Activated T-cell treated with anti-CD3 and anti-CD28 coated beads, Interleukin-2, amount 50 U/mL, for 24 hours (primary cell): ENCODE data around the gene BMERB1.
"Not testable (repeated sequence)": the region's sequence is repeated elsewhere in the genome, so short reads cannot be mapped to it uniquely, and the experiment has no call there.

Experiments used
- DNase-seq: peaks from one replicate; pipeline ENCODE4 v3.0.0-alpha.2; 2020
- H3K27ac Mint-ChIP-seq: 2 replicates; pipeline ENCODE4 v1.8.0; 2020; ENCODE audit warnings: mild to moderate bottlenecking, mixed read lengths
- H3K27me3 Mint-ChIP-seq: 2 replicates; pipeline ENCODE4 v1.8.0; 2020; ENCODE audit warnings: mixed read lengths
- H3K36me3 Mint-ChIP-seq: 2 replicates; pipeline ENCODE4 v1.8.0; 2020; ENCODE audit warnings: low read depth, mixed read lengths
- H3K4me1 Mint-ChIP-seq: 2 replicates; pipeline ENCODE4 v1.8.0; 2020; ENCODE audit warnings: low read depth, mixed read lengths
- H3K4me3 Mint-ChIP-seq: 2 replicates; pipeline ENCODE4 v1.8.0; 2020; ENCODE audit warnings: mild to moderate bottlenecking, moderate library complexity, mixed read lengths
- H3K9me3 Mint-ChIP-seq: 2 replicates; pipeline ENCODE4 v1.8.0; 2020; ENCODE audit warnings: mixed read lengths

Gene BMERB1

GRCh38 chr16:15573274-15573895, 139.0 kb downstream of the BMERB1 start:
- Mint-ChIP-seq H3K4me3 (peak overlapping the region; percentile 38), H3K9me3 (peaks cover 32% of the 10 kb centered on the region), H3K36me3 (peaks cover 36% of the 10 kb centered on the region), H3K4me1 (peaks cover 44% of the 10 kb centered on the region), H3K27me3 (no peaks in the 10 kb centered on the region), H3K27ac (peak overlapping the region; percentile 88)
- DNase-seq: no peak

GRCh38 chr16:15573896-15574613, 139.7 kb downstream of the BMERB1 start:
- H3K4me3 Mint-ChIP-seq: peak overlapping the region; percentile 38
- peaks cover 44% of the 10 kb centered on the region for H3K4me1 Mint-ChIP-seq
- H3K27ac Mint-ChIP-seq: peak overlapping the region; percentile 88
- not testable (repeated sequence) for H3K27me3 Mint-ChIP-seq, DNase-seq
- peaks cover 31% of the 10 kb centered on the region for H3K9me3 Mint-ChIP-seq
- peaks cover 36% of the 10 kb centered on the region for H3K36me3 Mint-ChIP-seq

- no peaks in the 10 kb centered on the region for H3K27me3 Mint-ChIP-seq
- H3K36me3 Mint-ChIP-seq: peaks cover 34% of the 10 kb centered on the region
- peaks cover 29% of the 10 kb centered on the region for H3K9me3 Mint-ChIP-seq
- no peak for DNase-seq
- H3K4me3 Mint-ChIP-seq: no peak overlapping the region
- peaks cover 44% of the 10 kb centered on the region for H3K4me1 Mint-ChIP-seq
- H3K27ac Mint-ChIP-seq: no peak overlapping the region
These were observed 140.2 kb downstream of the BMERB1 start for GRCh38 chr16:15574614-15574948.

GRCh38 chr16:15575293-15576049, 141.1 kb downstream of the BMERB1 start:
- Mint-ChIP-seq H3K27me3 (no peaks in the 10 kb centered on the region), H3K36me3 (peaks cover 31% of the 10 kb centered on the region), H3K4me3 (no peak overlapping the region), H3K27ac (no peak overlapping the region), H3K4me1 (peaks cover 42% of the 10 kb centered on the region), H3K9me3 (peaks cover 29% of the 10 kb centered on the region)
- no peak for DNase-seq

GRCh38 chr16:15576960-15577958, 142.9 kb downstream of the BMERB1 start:
- Mint-ChIP-seq H3K36me3 (peaks cover 27% of the 10 kb centered on the region), H3K9me3 (peaks cover 20% of the 10 kb centered on the region), H3K4me3 (no peak overlapping the region), H3K27me3 (no peaks in the 10 kb centered on the region), H3K4me1 (peaks cover 31% of the 10 kb centered on the region), H3K27ac (no peak overlapping the region)
- no peak for DNase-seq

- no peak overlapping the region for H3K27ac Mint-ChIP-seq
- no peak overlapping the region for H3K4me3 Mint-ChIP-seq
- no peaks in the 10 kb centered on the region for H3K27me3 Mint-ChIP-seq
- H3K9me3 Mint-ChIP-seq: peaks cover 8% of the 10 kb centered on the region
- DNase-seq: no peak
- peaks cover 17% of the 10 kb centered on the region for H3K4me1 Mint-ChIP-seq
- H3K36me3 Mint-ChIP-seq: peaks cover 23% of the 10 kb centered on the region
These were observed 144.4 kb downstream of the BMERB1 start for GRCh38 chr16:15578824-15579223.

- Mint-ChIP-seq H3K27ac (no peak overlapping the region), H3K36me3 (peaks cover 38% of the 10 kb centered on the region), H3K9me3 (peaks cover 4% of the 10 kb centered on the region), H3K4me3 (no peak overlapping the region), H3K4me1 (peaks cover 6% of the 10 kb centered on the region), H3K27me3 (no peaks in the 10 kb centered on the region)
- DNase-seq: no peak
These were observed 146.9 kb downstream of the BMERB1 start for GRCh38 chr16:15581127-15581815.

GRCh38 chr16:15583526-15583925, 149.1 kb downstream of the BMERB1 start:
- Mint-ChIP-seq H3K4me1 (peaks cover 4% of the 10 kb centered on the region), H3K27me3 (no peaks in the 10 kb centered on the region), H3K4me3 (no peak overlapping the region)

GRCh38 chr16:15585956-15586355, 151.6 kb downstream of the BMERB1 start:
- Mint-ChIP-seq H3K27ac (no peak overlapping the region), H3K36me3 (peaks cover 74% of the 10 kb centered on the region), H3K9me3 (peaks cover 15% of the 10 kb centered on the region)

More at GRCh38 chr16:15583526-15583925, 149.1 kb downstream of the BMERB1 start:
- DNase-seq: no peak
- Mint-ChIP-seq H3K36me3 (peaks cover 60% of the 10 kb centered on the region), H3K27ac (no peak overlapping the region), H3K9me3 (peaks cover 15% of the 10 kb centered on the region)

GRCh38 chr16:15586716-15587115, 152.3 kb downstream of the BMERB1 start:
- H3K9me3 Mint-ChIP-seq: peaks cover 15% of the 10 kb centered on the region
- no peak for DNase-seq
- H3K4me1 Mint-ChIP-seq: peaks cover 28% of the 10 kb centered on the region
- no peak overlapping the region for H3K4me3 Mint-ChIP-seq
- no peaks in the 10 kb centered on the region for H3K27me3 Mint-ChIP-seq
- H3K27ac Mint-ChIP-seq: no peak overlapping the region
- H3K36me3 Mint-ChIP-seq: peaks cover 73% of the 10 kb centered on the region

More at GRCh38 chr16:15585956-15586355, 151.6 kb downstream of the BMERB1 start:
- peaks cover 24% of the 10 kb centered on the region for H3K4me1 Mint-ChIP-seq
- DNase-seq: no peak
- H3K4me3 Mint-ChIP-seq: no peak overlapping the region
- no peaks in the 10 kb centered on the region for H3K27me3 Mint-ChIP-seq

GRCh38 chr16:15587152-15587825, 152.9 kb downstream of the BMERB1 start:
- Mint-ChIP-seq H3K4me1 (peaks cover 31% of the 10 kb centered on the region), H3K27me3 (no peaks in the 10 kb centered on the region), H3K27ac (no peak overlapping the region), H3K4me3 (no peak overlapping the region), H3K9me3 (peaks cover 15% of the 10 kb centered on the region), H3K36me3 (peaks cover 72% of the 10 kb centered on the region)
- no peak for DNase-seq

GRCh38 chr16:15592324-15592723, 157.9 kb downstream of the BMERB1 start:
- H3K36me3 Mint-ChIP-seq: peaks cover 79% of the 10 kb centered on the region
- H3K4me1 Mint-ChIP-seq: peaks cover 62% of the 10 kb centered on the region
- H3K27me3 Mint-ChIP-seq: no peaks in the 10 kb centered on the region
- peak overlapping the region; percentile 66 for H3K27ac Mint-ChIP-seq
- DNase-seq: peak; percentile 40
- no peak overlapping the region for H3K4me3 Mint-ChIP-seq
- peaks cover 4% of the 10 kb centered on the region for H3K9me3 Mint-ChIP-seq

- Mint-ChIP-seq H3K4me1 (peaks cover 69% of the 10 kb centered on the region), H3K9me3 (no peaks in the 10 kb centered on the region), H3K27me3 (no peaks in the 10 kb centered on the region), H3K27ac (peak overlapping the region; percentile 26), H3K36me3 (peaks cover 77% of the 10 kb centered on the region), H3K4me3 (no peak overlapping the region)
- DNase-seq: no peak
These were observed 158.8 kb downstream of the BMERB1 start for GRCh38 chr16:15593235-15593634.
